ENCODE results near the gene EIF3J. TPM values are rescaled to one million over a fixed set of nuclear protein-coding genes. Genes with fewer than 3 reads are reported as not detected.

Gene EIF3J
- total RNA-seq, 2 experiments from 2014 or later: 86.1 to 94.9 TPM

GRCh38 chr15:44603126-44603525 lies 66.2 kb downstream of the EIF3J start:
- CTCF ChIA-PET: interaction anchor here (1.4 to 1.5 kb wide), 2 partner anchors 9 to 24 kb away, joined by 3 to 4 read pairs; no protein-coding TSS in a partner anchor
- Mint-ChIP-seq H3K4me3 (no peak overlapping the region), H3K36me3 (ENCODE audit: low read depth) (peaks cover 58% of the 10 kb centered on the region), H3K27ac (no peak overlapping the region), H3K9me3 (no peaks in the 10 kb centered on the region), H3K4me1 (peaks cover 11% of the 10 kb centered on the region), H3K27me3 (no peaks in the 10 kb centered on the region)
- POLR2A ChIA-PET: no interaction called here
- no peak for DNase-seq

- Mint-ChIP-seq H3K27me3 (no peaks in the 10 kb centered on the region), H3K4me1 (peaks cover under 1% of the 10 kb centered on the region), H3K4me3 (no peak overlapping the region), H3K9me3 (no peaks in the 10 kb centered on the region), H3K36me3 (ENCODE audit: low read depth) (peaks cover 65% of the 10 kb centered on the region), H3K27ac (no peak overlapping the region)
- no peak for DNase-seq
- POLR2A ChIA-PET: no interaction called here
- CTCF ChIA-PET: no interaction called here
These were observed 69.8 kb downstream of the EIF3J start for GRCh38 chr15:44606740-44607139.

Other genes starting within 250 kb of the EIF3J start
- 10 to 100 TPM; 50.0 to 53.3 TPM for gene GOLM2, start 248.4 kb upstream of the EIF3J start, total RNA-seq
- 10 to 100 TPM; 76.1 to 88.2 TPM for gene CTDSPL2, start 109.5 kb upstream of the EIF3J start, total RNA-seq
- 10 to 100 TPM; 69.2 to 77.6 TPM for gene SPG11, start 126.5 kb downstream of the EIF3J start, total RNA-seq
- 10 to 100 TPM; 15.9 to 20.5 TPM for gene PATL2, start 174.2 kb downstream of the EIF3J start, total RNA-seq
- over 10,000 TPM in 1 of 2 experiments, 1,000 to 10,000 TPM in 1; 9,253 to 11,726 TPM for gene B2M, start 174.4 kb downstream of the EIF3J start, total RNA-seq
- 10 to 100 TPM; 67.9 to 70.2 TPM for gene TRIM69, start 199.4 kb downstream of the EIF3J start, total RNA-seq

Measured in activated CD4-positive, alpha-beta T cell treated with anti-CD3 and anti-CD28 coated beads, Interleukin-2, amount 10 ng/mL, durations not matched to agents 7 days and 5 days (primary cell).